HG03045 (cell line): ENCODE results near the gene CCDC38.

Experiments
- ATAC-seq: cut with Tn5 transposase; IDR thresholded peaks from one replicate; pipeline ENCODE4 v1.9.1; 2021; ENCODE audit warnings: mild to moderate bottlenecking, moderate library complexity; ENCODE audit not compliant: unreplicated experiment

Gene CCDC38

GRCh38 chr12:95963096-95963495 is 20.7 kb upstream of the CCDC38 start:
- ATAC-seq, result no peak

DNA sequence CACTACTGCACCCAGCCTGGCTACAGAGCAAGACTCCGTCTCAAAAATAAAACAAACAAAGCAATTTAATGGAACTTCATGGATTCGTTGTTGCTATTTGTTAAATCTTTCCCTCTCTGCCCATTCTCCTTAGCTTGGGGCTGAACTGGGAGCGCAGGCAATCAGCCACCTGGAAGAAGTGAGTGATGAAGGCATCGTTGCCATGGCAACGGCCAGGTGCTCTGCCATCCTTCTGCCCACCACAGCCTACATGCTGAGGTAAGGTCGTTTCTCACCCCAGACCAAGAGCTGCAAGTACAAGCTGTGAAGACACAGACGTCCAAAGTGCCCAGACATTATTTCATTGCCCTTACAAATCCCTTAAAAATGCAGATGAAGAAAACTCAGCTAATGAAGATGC is 19.8 kb upstream of the CCDC38 start:
- ATAC-seq, result no peak

DNA sequence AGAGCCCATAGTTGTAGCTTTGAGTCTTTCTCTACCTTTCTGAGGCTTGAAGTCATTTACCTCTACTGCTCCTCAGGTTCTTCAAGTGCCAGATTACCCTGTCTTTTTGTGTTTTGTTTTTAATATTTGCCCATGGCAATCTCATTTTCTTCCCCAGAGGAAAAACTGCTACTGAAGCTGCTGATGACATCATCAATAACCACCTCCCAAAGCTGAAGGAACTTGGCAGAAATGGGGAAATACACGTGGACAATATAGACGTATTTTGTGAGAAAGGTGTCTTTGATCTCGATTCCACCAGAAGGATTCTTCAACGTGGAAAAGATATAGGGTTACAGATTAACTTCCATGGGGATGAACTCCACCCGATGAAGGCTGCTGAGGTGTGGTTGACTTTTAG is 17.8 kb upstream of the CCDC38 start:
- ATAC-seq, result no peak

DNA sequence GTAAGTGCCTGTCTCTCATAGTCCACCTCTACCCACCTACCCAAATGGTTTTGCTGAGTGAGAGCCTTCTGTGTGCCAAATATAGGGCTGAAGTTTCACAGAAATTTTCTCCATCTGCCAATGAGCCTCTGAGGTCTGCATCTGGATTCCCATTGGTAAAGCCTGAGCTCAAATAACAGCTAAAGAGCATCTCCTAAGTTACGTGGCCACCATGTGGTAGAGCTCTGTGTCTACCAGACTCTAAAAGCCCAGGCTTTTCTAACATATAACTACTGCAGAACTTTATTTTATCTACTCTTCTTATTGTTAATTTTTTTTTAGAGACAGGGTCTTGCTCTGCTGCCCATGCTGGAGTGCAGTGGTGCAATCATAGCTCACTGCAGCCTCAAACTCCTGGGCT is 16.7 kb upstream of the CCDC38 start:
- no peak for ATAC-seq

DNA sequence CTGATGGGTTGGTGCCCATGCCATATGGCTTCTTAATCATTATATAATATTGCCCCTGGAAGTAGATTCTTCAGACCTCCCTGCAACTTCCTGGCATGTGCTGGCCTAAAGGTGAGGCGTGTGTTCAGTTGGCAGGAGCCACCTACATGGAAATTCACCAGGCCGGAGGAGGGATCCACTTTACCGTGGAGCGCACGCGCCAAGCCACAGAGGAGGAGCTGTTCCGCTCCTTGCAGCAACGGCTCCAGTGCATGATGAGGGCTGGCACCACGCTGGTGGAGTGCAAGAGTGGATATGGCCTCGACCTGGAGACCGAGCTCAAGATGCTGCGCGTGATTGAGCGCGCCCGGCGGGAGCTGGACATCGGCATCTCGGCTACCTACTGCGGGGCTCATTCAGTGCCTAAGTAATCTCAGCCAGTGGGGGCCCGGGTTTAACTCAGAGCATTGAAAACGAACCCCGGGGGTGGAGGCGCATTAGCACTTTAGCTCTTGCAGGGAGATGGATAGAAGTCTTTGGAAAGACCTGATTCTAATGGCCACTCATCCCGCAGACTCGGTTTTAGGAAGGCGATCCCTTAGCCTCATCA is 14.2 kb upstream of the CCDC38 start:
- no peak for ATAC-seq

GRCh38 chr12:95955549-95956159 is 13.2 kb upstream of the CCDC38 start:
- ATAC-seq, result no peak

DNA sequence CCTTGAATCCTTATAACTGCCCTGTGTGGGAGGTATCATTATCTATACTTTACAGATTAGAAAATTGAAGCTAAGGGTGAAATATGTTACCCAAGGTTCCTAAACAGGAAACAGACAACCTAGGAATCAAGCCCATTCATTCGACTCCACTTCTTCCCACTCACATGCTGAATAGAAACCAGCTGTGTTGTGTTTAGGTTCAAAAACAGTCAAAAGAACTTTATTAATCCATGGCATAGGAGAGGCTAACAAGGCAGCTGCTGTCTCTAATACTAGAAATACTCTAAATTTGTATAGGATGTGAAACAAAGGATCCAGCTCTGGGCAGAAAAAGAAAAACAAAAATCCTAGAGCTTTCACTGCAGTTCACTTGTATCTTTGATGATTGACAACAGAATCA is 10.6 kb upstream of the CCDC38 start:
- ATAC-seq, result no peak

DNA sequence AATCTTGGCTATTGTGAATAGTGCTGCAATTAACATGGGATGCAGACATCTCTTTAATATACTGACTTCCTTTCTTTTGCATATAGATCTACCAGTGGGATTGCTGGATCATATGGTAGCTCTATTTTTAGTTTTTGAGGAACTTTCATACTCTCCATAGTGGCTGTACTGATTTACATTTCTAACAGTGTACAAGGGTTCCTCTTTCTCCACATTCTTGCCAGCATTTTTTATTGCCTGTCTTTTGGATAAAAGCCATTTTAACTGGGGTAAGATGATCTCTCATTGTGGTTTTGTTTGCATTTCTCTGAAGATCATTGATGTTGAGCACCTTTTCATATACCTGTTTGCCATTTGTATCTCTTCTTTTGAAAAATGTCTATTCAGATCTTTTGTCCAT is 9.1 kb upstream of the CCDC38 start:
- no peak for ATAC-seq

DNA sequence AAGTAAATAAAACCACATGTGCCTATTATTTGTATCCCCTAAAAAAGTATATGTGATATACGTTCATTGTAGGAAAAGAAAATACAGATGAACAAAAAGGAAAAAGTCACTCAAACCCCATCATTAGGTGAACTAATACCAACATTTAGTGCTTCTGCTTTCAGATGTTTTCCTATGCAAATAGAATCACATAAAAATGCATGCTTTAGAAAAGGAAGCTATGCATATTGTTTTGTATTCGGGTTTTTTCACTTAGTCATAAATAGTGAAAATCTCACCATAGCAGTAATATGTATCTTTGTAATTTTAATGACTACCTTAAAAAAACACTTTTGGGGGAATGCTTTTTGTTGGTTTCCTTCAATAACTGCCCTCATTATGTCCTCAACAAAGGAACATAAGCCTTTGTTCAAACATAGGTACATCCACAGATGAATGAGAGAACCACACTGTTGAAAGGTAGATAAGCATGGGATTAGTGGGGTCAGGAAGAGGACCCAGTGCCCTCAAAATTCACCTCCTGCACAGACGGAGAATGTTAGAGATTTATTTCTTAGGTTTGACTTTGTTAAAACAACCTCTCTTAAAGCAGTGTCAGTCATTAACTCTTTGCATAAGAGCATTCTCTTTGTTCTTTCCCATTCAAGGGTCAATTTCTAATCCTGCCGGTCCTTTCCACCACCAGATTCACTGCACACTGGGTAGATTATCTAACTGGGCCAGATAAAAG is 7.2 kb upstream of the CCDC38 start:
- ATAC-seq, result no peak

DNA sequence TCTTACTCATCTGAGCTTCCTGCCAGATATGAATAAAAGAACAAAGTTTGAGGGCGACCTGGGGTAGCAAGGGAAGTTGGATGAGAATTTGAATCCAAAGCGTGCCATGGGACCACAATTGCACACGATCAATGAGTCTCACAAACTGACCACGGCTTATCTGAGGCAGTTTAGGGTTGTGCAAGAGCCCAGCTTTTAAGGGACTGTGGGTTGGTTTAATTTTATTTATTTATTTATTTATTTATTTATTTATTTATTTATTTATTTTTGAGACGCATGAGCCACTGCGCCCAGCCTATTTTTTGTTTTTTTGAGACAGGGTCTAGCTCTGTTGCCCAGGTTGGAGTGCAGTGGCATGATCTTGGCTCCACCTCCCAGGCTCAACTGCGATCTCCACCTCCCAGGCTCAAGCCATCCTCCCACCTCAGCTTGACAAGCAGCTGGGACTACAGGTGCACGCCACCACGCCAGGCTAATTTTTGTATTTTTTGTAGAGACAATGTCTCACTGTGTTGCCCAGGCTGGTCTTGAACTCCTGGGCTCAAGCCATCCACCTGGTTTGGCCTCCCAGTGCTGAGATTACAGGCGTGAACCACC is 1.8 kb upstream of the CCDC38 start:
- ATAC-seq, result no peak

GRCh38 chr12:95943330-95943842 is 972 bp upstream of the CCDC38 start, which contains the start of gene AMDHD1:
AMDHD1 (plus strand) TSS chr12:95943331; CDS start chr12:95943399, 68 bp downstream.
- ATAC-seq, result peak; percentile 62

- no peak for ATAC-seq
These were observed 302 bp downstream of the CCDC38 start for GRCh38 chr12:95942101-95942523.

DNA sequence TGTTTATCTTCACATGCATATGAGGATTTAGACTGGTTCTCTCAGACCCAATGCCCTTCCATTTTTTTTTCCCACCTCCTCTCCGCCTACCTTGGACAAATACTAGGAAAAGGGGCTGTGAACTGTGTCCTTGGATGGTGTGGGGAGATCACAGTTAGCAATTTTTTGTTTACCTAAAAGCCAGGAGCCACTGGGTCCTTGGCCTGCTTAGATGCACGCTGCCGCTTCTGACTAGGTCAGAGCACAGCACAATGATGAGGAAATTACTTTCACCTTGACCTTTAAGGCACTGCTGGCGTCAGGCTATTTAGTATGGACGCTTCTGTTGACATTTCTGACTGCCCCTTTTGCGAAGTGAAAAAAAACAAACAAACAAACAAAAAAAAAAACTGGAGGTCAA is 1.9 kb downstream of the CCDC38 start:
- no peak for ATAC-seq

DNA sequence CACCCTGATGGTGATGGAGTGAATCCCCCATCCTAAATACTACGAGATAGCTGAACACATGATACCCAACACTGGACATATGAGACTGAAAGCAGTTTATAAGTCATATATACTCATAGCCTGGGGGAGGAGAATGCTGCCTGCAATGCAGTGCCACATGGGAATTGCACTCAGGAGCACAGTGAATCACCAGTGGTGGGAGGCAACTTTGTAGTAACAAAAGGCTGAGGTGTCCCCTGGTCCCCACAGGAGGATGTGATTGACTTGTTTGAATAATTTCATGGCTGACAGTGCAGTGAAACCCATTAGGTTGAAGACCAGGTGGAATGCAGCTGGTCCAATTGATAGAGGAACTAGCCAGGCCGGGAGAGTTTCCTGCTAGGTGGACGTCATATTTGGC is 20.2 kb downstream of the CCDC38 start:
- no peak for ATAC-seq

DNA sequence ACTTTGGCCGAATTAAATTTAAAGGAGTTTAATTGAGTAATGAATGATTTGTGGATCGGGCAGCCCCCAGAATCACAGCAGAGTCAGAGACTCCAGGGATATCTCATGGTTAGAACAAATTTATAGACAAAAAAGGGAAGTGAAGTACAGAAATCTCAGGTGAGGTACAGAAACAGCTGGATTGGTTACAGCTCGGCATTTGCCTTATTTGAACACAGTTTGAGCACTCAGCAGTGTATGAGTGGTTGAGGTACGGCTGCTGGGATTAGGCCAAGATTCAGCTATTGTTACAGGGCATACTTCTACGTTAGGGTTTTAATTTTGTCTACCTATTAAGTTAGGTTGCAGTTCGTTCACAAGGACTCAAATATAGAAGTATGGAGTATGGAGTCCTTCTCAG is 23.3 kb downstream of the CCDC38 start:
- no peak for ATAC-seq

GRCh38 chr12:95918194-95918993 is 24.0 kb downstream of the CCDC38 start:
- ATAC-seq, result peak; percentile 66

- ATAC-seq, result no peak
These were observed 32.5 kb downstream of the CCDC38 start for GRCh38 chr12:95909871-95910270.

- no peak for ATAC-seq
These were observed 33.8 kb downstream of the CCDC38 start for GRCh38 chr12:95908573-95908972.

DNA sequence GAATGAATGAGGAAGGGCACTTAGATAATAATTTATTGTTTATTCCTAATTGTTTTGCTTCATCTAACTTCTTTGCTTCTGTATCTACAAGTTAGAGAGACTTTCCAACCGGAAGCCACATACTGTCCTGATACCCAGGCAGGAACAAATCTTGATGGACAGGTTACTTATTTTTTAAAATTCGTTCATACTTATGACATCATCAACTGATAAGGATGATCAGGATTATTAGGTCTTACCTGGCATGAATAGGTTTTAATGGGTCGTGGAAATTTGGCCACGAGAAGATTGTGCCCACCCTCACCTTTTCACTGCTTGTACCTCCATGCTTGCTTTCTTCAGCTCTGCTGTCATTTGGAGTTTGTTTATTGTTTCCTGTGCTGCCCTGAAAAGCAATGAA is 44.3 kb downstream of the CCDC38 start:
- no peak for ATAC-seq

- no peak for ATAC-seq
These were observed 45.6 kb downstream of the CCDC38 start for GRCh38 chr12:95896846-95897245.

GRCh38 chr12:95890958-95891357 is 51.5 kb downstream of the CCDC38 start:
- ATAC-seq, result no peak
